Esophagus (tissue), 2 donors: ENCODE data around the gene BBS1. TPM values are rescaled to one million over a fixed set of nuclear protein-coding genes. Genes with fewer than 3 reads are reported as not detected.

Experiments used
- H3K27ac ChIP-seq, 2 donors: one replicate each; pipeline ENCODE4 v1.5.1; 2013; ENCODE audit warnings: low read depth in 2 of 2, mild to moderate bottlenecking in 2 of 2, inconsistent platforms in 1 of 2, low read length in 1 of 2, moderate library complexity in 1 of 2
- H3K27me3 ChIP-seq, 2 donors: one replicate each; pipeline ENCODE4 v1.6.1; 2013; ENCODE audit warnings: low read length in 2 of 2, control low read depth in 1 of 2, mild to moderate bottlenecking in 1 of 2; ENCODE audit not compliant: insufficient read depth in 2 of 2, control insufficient read depth in 1 of 2
- H3K36me3 ChIP-seq, 2 donors: one replicate each; pipeline ENCODE4 v1.6.1; 2013; ENCODE audit warnings: low read length in 1 of 2; ENCODE audit not compliant: control insufficient read depth in 2 of 2, insufficient read depth in 2 of 2
- H3K4me1 ChIP-seq, 2 donors: one replicate each; pipeline ENCODE4 v1.6.1; 2013; ENCODE audit warnings: low read length in 1 of 2; ENCODE audit not compliant: control insufficient read depth in 2 of 2, insufficient read depth in 2 of 2
- H3K4me3 ChIP-seq, 2 donors: one replicate each; pipeline ENCODE4 v1.5.1; 2013; ENCODE audit warnings: low read length in 2 of 2, mild to moderate bottlenecking in 2 of 2, low read depth in 1 of 2, moderate library complexity in 1 of 2
- H3K9me3 ChIP-seq, 2 donors: one replicate each; pipeline ENCODE4 v1.6.1; 2013; ENCODE audit warnings: mild to moderate bottlenecking in 2 of 2, low read depth in 1 of 2, low read length in 1 of 2, moderate library complexity in 1 of 2; ENCODE audit not compliant: control insufficient read depth in 2 of 2, insufficient read depth in 1 of 2
- WGBS, 2 donors: extraction: QIAGEN DNeasy Blood & Tissue Kit; methylation state at CpG; one replicate each; pipeline ENCODE4 v1.1.7; 2013; 5-methylcytosine and 5-hydroxymethylcytosine counted together
- polyA plus RNA-seq, 2 donors: library from polyadenylated mRNA; stranded (reverse); fragments of 200-250 nt; gene quantifications; one replicate each; pipeline ENCODE4 v1.2.3, GENCODE V29; 2013
- donor health status: healthy with polysubstance abuse.
- donor health status: Bipolar disorder and iron deficiency.

BBS1 gene
- polyA plus RNA-seq, 2 donors: 9.3 to 15.3 TPM

DNA sequence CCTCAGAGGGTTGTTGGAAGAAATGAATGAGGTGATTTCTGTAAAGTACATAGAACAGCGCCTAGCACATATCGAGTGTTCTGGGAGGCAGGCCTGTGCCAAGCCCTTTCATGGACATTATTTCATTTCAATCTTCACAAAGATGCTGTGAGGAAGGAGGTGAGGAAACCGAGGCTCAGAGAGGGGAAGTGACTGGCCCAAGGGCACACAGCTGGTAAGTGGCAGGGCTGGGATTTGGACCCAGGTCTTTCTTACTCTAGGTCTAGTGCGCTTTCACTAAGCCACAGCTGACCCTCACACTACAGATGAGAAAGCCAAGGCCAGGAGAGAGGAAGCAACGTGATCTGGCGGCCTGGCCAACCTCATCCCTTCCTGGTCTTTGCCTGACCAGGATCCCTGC is 41.7 kb upstream of the BBS1 start:
- Histone ChIP-seq H3K27ac (no peak overlapping the region), H3K9me3 (no peaks in the 10 kb centered on the region), H3K36me3 (peaks cover 0 to 13% of the 10 kb centered on the region in 2 donors), H3K27me3 (no peaks in the 10 kb centered on the region), H3K4me1 (peaks cover 3% of the 10 kb centered on the region in 2 donors), H3K4me3 (no peak overlapping the region)
- WGBS, 2 donors: 84 to 93% methylated on average over 6 of the region's 6 CpGs

DNA sequence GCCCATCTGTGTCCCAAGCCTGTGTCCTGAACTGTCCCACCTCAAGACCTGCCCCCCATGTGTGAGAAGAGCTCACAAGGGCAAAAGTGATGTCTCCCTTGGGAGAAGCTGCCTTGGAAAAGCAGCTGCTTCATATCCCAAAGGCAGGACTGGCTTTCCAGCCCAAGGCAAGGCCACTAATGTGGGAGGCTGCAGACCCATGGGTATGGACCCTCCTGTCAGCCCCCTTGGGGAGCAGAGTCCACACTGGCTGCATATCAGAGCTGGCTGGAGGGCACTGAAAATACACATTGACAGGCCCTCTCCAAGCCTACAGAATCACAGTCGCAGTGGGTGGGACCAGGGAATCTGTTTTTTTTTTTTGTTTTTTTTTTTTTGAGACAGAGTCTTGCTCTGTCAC is 41.0 kb upstream of the BBS1 start:
- 90 to 100% methylated on average over 1 of the region's 1 CpG for WGBS, 2 donors
- Histone ChIP-seq H3K9me3 (no peaks in the 10 kb centered on the region), H3K27ac (no peak overlapping the region), H3K36me3 (peaks cover 0 to 13% of the 10 kb centered on the region in 2 donors), H3K4me3 (no peak overlapping the region), H3K27me3 (no peaks in the 10 kb centered on the region), H3K4me1 (peaks cover 3 to 5% of the 10 kb centered on the region in 2 donors)

DNA sequence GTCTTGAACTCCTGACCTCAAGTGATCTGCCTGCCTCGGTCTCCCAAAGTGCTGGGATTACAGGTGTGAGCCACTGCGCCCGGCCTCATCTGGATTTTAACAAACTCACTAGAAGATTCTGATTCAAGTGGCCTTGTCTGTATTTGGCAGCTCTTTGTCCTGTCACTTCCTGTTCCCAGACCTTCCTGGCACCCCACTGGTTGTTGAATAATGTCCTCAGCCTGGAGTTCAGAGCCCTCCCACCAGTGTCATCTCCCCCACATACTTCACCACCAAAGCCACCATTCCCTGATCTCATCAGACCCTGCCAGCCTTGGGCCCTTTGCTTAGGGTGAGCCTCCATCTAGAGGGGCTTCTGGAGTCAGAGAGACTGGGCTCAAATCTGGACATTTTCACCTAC is 40.4 kb upstream of the BBS1 start:
- Histone ChIP-seq H3K36me3 (peaks cover 0 to 14% of the 10 kb centered on the region in 2 donors), H3K4me1 (peaks cover 3 to 5% of the 10 kb centered on the region in 2 donors), H3K27ac (no peak overlapping the region), H3K4me3 (no peak overlapping the region), H3K27me3 (no peaks in the 10 kb centered on the region), H3K9me3 (no peaks in the 10 kb centered on the region)
- WGBS, 2 donors: 87 to 90% methylated on average over 3 of the region's 3 CpGs

DNA sequence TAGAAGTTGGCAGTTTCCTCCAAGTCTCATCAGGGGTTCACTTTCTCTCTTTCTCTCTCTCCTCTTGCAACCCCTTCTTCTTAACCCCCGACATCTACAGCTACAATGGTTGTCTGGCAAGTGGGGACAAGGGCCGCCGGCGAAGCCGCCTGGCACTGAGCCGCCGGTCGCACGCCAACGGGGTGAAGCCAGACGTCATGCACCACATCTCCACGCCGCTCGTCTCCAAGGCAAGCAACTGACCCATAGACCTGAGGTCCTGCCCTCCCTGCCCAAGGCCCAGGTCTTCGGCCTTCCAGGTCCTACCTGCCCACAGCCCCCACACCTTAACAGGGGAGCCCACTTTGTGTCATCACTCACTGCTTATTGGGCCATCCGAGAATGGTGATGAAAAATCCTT is 39.3 kb upstream of the BBS1 start:
- Histone ChIP-seq H3K27me3 (no peaks in the 10 kb centered on the region), H3K9me3 (no peaks in the 10 kb centered on the region), H3K4me1 (peaks cover 2 to 5% of the 10 kb centered on the region in 2 donors), H3K27ac (no peak overlapping the region), H3K4me3 (no peak overlapping the region), H3K36me3 (peaks cover 0 to 19% of the 10 kb centered on the region in 2 donors)
- 95% methylated on average over 16 of the region's 16 CpGs for WGBS, 2 donors

DNA sequence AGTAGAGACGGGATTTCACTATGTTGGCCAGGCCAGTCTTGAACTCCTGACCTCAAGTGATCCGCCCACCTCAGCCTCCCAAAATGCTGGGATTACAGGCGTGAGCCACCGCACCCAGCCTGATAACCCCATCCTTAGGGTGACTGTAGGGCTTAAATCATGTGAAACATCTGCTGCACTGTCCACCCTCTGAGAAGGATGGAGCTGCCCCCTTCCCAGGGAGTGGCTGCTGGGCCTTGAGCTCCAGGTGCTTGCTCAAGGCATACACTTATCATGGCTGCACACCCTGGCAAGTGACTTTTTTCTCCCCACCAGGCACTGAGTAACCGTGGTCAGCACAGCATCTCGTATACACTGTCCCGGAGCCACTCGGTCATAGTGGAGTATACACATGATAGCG is 38.4 kb upstream of the BBS1 start:
- H3K27me3 ChIP-seq: no peaks in the 10 kb centered on the region
- no peak overlapping the region for H3K4me3 ChIP-seq
- no peaks in the 10 kb centered on the region for H3K9me3 ChIP-seq
- H3K36me3 ChIP-seq: peaks cover 0 to 21% of the 10 kb centered on the region in 2 donors
- no peak overlapping the region for H3K27ac ChIP-seq
- H3K4me1 ChIP-seq: peaks cover 0 to 5% of the 10 kb centered on the region in 2 donors
- 89 to 92% methylated on average over 9 of the region's 9 CpGs for WGBS, 2 donors

DNA sequence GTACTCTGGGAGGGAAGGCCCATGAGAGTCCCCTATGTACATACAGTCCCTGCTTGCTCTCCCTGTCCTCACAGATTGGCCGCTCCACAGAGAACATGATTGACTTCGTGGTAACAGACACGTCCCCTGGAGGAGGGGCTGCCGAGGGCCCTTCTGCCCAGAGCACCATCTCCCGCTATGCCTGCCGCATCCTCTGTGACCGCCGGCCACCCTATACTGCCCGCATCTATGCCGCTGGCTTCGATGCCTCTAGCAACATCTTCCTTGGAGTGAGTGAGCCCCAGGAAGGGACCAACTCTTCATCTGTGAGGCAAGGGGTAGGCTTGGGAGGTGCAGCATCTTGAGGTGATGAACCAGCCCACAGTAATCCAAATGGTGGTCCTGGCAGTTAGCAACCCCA is 37.3 kb upstream of the BBS1 start:
- Histone ChIP-seq H3K27ac (no peak overlapping the region), H3K27me3 (no peaks in the 10 kb centered on the region), H3K36me3 (peaks cover 0 to 21% of the 10 kb centered on the region in 2 donors), H3K4me1 (peaks cover 0 to 5% of the 10 kb centered on the region in 2 donors), H3K9me3 (no peaks in the 10 kb centered on the region), H3K4me3 (no peak overlapping the region)
- WGBS, 2 donors: 89 to 91% methylated on average over 11 of the region's 11 CpGs

DNA sequence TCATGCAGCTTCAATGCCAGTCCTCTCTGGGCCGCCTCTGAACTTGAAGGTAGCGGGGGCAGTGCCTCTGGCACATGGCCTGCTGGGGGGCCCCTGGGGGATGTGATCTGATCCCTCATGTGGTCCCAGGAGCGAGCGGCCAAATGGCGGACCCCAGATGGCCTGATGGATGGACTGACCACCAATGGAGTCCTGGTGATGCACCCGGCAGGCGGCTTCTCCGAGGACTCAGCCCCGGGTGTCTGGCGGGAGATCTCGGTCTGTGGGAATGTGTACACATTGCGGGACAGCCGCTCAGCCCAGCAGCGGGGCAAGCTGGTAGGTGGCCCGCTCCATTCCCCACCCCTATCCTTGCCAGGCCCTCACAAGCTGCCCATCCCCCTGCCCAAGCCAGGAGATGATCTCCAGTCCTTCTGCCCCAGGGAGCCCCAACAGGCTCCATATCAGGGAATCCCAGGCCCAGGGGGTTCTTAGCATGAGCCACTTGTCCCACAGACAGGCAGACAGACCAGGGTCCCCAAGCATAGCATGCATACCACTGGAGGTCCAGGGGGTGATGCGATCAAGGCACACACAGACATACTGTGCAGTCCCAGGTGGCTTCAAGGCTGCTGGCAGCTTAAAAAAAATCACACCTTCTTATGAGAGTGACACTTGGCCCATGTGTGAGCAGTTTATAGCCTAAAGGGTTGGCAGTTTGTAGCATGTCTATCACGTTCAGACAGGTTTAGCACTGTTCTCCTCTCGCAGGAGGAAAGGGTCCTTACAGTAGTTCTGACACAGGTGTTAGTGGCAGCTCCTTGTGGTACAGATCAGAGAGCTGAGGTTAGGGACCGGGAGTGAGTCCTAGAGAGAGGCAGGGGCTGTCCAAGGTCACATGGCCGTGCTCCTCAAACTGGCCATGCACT is 36.6 kb upstream of the BBS1 start:
- no peaks in the 10 kb centered on the region for H3K9me3 ChIP-seq
- H3K36me3 ChIP-seq: peaks cover 0 to 21% of the 10 kb centered on the region in 2 donors
- WGBS, 2 donors: 75 to 85% methylated on average over 20 of the region's 20 CpGs
- H3K27ac ChIP-seq: no peak overlapping the region
- no peaks in the 10 kb centered on the region for H3K27me3 ChIP-seq
- H3K4me3 ChIP-seq: no peak overlapping the region
- peaks cover 0 to 5% of the 10 kb centered on the region in 2 donors for H3K4me1 ChIP-seq

DNA sequence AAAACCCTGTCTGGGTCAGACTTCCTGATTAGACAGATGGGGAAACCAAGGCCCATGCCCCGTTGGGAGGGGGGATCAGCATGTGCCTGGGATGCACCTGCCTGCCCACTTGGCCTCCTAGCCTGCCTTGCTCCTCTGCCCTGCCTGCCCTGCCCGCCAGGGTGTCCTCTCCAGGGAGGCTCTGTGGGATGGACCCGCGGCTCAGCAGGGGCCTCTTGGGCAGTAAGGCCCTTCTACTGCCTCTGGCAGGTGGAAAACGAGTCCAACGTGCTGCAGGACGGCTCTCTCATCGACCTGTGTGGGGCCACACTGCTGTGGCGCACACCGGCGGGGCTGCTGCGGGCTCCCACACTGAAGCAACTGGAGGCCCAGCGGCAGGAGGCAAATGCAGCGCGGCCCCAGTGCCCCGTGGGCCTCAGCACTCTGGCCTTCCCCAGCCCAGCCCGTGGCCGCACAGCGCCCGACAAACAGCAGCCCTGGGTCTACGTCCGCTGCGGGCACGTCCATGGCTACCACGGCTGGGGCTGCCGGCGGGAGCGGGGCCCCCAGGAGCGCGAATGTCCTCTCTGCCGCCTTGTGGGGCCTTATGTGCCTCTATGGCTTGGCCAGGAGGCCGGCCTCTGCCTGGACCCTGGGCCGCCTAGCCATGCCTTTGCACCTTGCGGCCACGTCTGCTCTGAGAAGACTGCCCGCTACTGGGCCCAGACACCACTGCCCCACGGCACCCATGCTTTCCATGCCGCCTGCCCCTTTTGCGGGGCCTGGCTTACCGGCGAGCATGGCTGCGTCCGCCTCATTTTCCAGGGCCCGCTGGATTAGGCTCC is 34.9 kb upstream of the BBS1 start:
- no peak overlapping the region for H3K27ac ChIP-seq
- 93 to 95% methylated on average over 38 to 44 of the region's 44 CpGs for WGBS, 2 donors
- peaks cover 0 to 19% of the 10 kb centered on the region in 2 donors for H3K36me3 ChIP-seq
- H3K9me3 ChIP-seq: no peaks in the 10 kb centered on the region
- no peak overlapping the region for H3K4me3 ChIP-seq
- peaks cover 0 to 5% of the 10 kb centered on the region in 2 donors for H3K4me1 ChIP-seq
- H3K27me3 ChIP-seq: no peaks in the 10 kb centered on the region

DNA sequence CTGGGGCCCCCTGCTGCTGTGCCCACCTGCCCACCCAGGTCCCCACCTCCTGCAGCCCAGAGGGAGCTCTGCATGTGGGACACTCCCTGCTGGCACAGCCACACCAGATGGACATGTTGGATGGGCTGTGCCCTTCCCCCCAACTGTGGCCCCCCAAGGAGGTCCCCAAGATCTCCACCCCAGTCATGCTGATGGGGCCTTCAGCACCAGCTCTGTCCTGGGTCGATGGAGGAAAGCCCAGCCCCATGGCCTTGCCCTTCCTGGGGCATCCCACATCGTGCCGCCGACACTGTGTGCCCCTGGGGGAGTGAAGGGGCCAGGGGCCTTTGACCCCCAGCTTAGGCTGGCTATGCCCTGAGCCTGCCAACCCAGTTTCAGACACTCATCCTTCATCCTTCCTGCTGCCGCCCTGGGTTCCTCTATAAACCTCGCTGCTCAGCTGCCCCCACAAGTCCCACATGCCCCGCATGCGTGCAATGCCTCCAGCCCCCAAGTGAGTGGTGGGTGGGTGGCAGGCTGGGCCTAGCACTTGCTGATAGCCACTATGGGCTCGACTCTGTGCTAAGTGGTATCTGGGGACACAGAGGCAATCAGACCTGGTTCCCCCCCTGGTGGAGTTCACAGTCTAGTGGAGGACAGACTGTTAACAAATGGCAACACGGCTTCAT is 34.1 kb upstream of the BBS1 start:
- Histone ChIP-seq H3K27me3 (no peaks in the 10 kb centered on the region), H3K36me3 (peaks cover 0 to 17% of the 10 kb centered on the region in 2 donors), H3K27ac (no peak overlapping the region), H3K4me1 (peaks cover 0 to 5% of the 10 kb centered on the region in 2 donors), H3K4me3 (no peak overlapping the region), H3K9me3 (no peaks in the 10 kb centered on the region)
- 82 to 83% methylated on average over 10 of the region's 10 CpGs for WGBS, 2 donors
